ENCODE data around the gene KSR2.

DNA sequence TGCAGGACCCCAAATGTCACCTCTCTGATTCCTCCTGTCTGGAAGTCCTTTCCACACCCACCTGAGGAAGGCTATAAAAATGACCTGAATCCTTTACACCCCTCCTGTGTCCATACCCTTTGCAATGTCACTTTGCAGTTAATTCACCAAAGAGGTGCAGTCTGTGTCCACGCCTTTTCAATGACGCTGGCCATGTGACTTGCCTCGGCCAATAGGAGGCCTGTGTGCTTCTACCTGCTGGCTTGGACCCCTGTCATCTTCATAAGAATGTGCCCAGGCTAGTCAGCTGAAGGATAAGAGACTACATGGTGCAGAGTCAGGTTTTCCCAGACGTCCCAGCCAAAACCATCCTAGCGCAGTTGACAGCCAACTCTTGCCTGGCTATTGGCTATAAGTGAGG lies 101.4 kb downstream of the KSR2 start:
- TF ChIP-seq ZNF223 (tag by site-specific recombination; IDR thresholded peaks at IDR 0.05) (no peak), YY1 (tag by site-specific recombination; IDR thresholded peaks at IDR 0.05) (no peak), ZNF311 (tag by site-specific recombination; IDR thresholded peaks at IDR 0.05; ENCODE audit: borderline replicate concordance) (no peak)
- TF ChIP-seq, protein P1, sequence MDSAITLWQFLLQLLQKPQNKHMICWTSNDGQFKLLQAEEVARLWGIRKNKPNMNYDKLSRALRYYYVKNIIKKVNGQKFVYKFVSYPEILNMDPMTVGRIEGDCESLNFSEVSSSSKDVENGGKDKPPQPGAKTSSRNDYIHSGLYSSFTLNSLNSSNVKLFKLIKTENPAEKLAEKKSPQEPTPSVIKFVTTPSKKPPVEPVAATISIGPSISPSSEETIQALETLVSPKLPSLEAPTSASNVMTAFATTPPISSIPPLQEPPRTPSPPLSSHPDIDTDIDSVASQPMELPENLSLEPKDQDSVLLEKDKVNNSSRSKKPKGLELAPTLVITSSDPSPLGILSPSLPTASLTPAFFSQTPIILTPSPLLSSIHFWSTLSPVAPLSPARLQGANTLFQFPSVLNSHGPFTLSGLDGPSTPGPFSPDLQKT (IDR thresholded peaks at IDR 0.05; ENCODE audit: borderline replicate concordance, low read depth, low read length): no peak
- TF ChIP-seq, protein P2, sequence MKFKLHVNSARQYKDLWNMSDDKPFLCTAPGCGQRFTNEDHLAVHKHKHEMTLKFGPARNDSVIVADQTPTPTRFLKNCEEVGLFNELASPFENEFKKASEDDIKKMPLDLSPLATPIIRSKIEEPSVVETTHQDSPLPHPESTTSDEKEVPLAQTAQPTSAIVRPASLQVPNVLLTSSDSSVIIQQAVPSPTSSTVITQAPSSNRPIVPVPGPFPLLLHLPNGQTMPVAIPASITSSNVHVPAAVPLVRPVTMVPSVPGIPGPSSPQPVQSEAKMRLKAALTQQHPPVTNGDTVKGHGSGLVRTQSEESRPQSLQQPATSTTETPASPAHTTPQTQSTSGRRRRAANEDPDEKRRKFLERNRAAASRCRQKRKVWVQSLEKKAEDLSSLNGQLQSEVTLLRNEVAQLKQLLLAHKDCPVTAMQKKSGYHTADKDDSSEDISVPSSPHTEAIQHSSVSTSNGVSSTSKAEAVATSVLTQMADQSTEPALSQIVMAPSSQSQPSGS (tag by site-specific recombination; IDR thresholded peaks at IDR 0.05; ENCODE audit: low read depth): no peak
- TF ChIP-seq, protein P3, sequence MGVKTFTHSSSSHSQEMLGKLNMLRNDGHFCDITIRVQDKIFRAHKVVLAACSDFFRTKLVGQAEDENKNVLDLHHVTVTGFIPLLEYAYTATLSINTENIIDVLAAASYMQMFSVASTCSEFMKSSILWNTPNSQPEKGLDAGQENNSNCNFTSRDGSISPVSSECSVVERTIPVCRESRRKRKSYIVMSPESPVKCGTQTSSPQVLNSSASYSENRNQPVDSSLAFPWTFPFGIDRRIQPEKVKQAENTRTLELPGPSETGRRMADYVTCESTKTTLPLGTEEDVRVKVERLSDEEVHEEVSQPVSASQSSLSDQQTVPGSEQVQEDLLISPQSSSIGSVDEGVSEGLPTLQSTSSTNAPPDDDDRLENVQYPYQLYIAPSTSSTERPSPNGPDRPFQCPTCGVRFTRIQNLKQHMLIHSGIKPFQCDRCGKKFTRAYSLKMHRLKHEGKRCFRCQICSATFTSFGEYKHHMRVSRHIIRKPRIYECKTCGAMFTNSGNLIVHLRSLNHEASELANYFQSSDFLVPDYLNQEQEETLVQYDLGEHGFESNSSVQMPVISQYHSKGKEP (tag by site-specific recombination; IDR thresholded peaks at IDR 0.05): no peak

All from HEK293 (cell line).